Activated naive CD8-positive, alpha-beta T cell treated with anti-CD3 and anti-CD28 coated beads, Interleukin-2, amount 50 U/mL, for 24 hours (primary cell): Measurements from ENCODE around the gene PPP4R3A.
A peak's percentile ranks its signal among the peaks of the same experiment; 100 is the strongest.
"Not testable (repeated sequence)": the region's sequence is repeated elsewhere in the genome, so short reads cannot be mapped to it uniquely, and the experiment has no call there.

Experiments
- ATAC-seq: fragments of 150-1000 bp; cut with Tn5 transposase; one replicate; pipeline ENCODE4 v1.10.0; 2021
- DNase-seq: peaks from one replicate; pipeline ENCODE4 v3.0.0; 2021
- H3K27ac Mint-ChIP-seq: one replicate; pipeline ENCODE4 v1.8.0; 2021; ENCODE audit warnings: mild to moderate bottlenecking, mixed read lengths
- H3K27me3 Mint-ChIP-seq: one replicate; pipeline ENCODE4 v1.8.0; 2021; ENCODE audit warnings: mixed read lengths
- H3K36me3 Mint-ChIP-seq: one replicate; pipeline ENCODE4 v1.8.0; 2021; ENCODE audit warnings: low read depth, mixed read lengths
- H3K4me1 Mint-ChIP-seq: one replicate; pipeline ENCODE4 v1.8.0; 2021; ENCODE audit warnings: mixed read lengths
- H3K4me3 Mint-ChIP-seq: one replicate; pipeline ENCODE4 v1.8.0; 2021; ENCODE audit warnings: mild to moderate bottlenecking, moderate library complexity, mixed read lengths
- H3K9me3 Mint-ChIP-seq: one replicate; pipeline ENCODE4 v1.8.0; 2021; ENCODE audit warnings: mixed read lengths

The PPP4R3A gene

GRCh38 chr14:91516663-91517388 is 6.7 kb upstream of the PPP4R3A start:
- DNase-seq (no peak), ATAC-seq (no peak)
- Mint-ChIP-seq H3K36me3 (no peaks in the 10 kb centered on the region), H3K27me3 (no peaks in the 10 kb centered on the region), H3K4me3 (no peak overlapping the region), H3K9me3 (no peaks in the 10 kb centered on the region), H3K27ac (no peak overlapping the region), H3K4me1 (no peaks in the 10 kb centered on the region)

- H3K27ac Mint-ChIP-seq = no peak overlapping the region
Measured at GRCh38 chr14:91515979-91516378, 5.9 kb upstream of the PPP4R3A start.

GRCh38 chr14:91511043-91511383 is 903 bp upstream of the PPP4R3A start:
- Mint-ChIP-seq H3K9me3 (no peaks in the 10 kb centered on the region), H3K36me3 (peaks cover 28% of the 10 kb centered on the region), H3K4me3 (peak overlapping the region; percentile 99), H3K4me1 (peaks cover 24% of the 10 kb centered on the region), H3K27ac (peak overlapping the region; percentile 100), H3K27me3 (no peaks in the 10 kb centered on the region)
- DNase-seq (no peak), ATAC-seq (no peak)

More at GRCh38 chr14:91515979-91516378, 5.9 kb upstream of the PPP4R3A start:
- H3K27me3 Mint-ChIP-seq = no peaks in the 10 kb centered on the region
- no peak overlapping the region for H3K4me3 Mint-ChIP-seq
- ATAC-seq (no peak), DNase-seq (no peak)
- H3K36me3 Mint-ChIP-seq = no peaks in the 10 kb centered on the region
- H3K4me1 Mint-ChIP-seq = peaks cover 4% of the 10 kb centered on the region
- no peaks in the 10 kb centered on the region for H3K9me3 Mint-ChIP-seq

- Mint-ChIP-seq H3K27me3 (no peaks in the 10 kb centered on the region), H3K9me3 (no peaks in the 10 kb centered on the region), H3K4me3 (peak overlapping the region; percentile 99), H3K27ac (peak overlapping the region; percentile 100), H3K36me3 (peaks cover 37% of the 10 kb centered on the region), H3K4me1 (peaks cover 34% of the 10 kb centered on the region)
- ATAC-seq (peak; percentile 5), DNase-seq (no peak)
Measured at GRCh38 chr14:91509878-91510170, 286 bp downstream of the PPP4R3A start.

GRCh38 chr14:91509083-91509877 is 830 bp downstream of the PPP4R3A start:
- Mint-ChIP-seq H3K4me1 (peaks cover 39% of the 10 kb centered on the region), H3K27ac (peak overlapping the region; percentile 100), H3K36me3 (peaks cover 42% of the 10 kb centered on the region), H3K27me3 (no peaks in the 10 kb centered on the region), H3K4me3 (peak overlapping the region; percentile 99), H3K9me3 (no peaks in the 10 kb centered on the region)
- ATAC-seq (peak; percentile 6), DNase-seq (peak; percentile 49)

- no peak for DNase-seq
- Mint-ChIP-seq H3K27me3 (no peaks in the 10 kb centered on the region), H3K4me1 (peaks cover 47% of the 10 kb centered on the region), H3K36me3 (peaks cover 51% of the 10 kb centered on the region), H3K4me3 (peak overlapping the region; percentile 98), H3K9me3 (no peaks in the 10 kb centered on the region), H3K27ac (peak overlapping the region; percentile 97)
- ATAC-seq = no peak
Measured at GRCh38 chr14:91508105-91508504, 2.0 kb downstream of the PPP4R3A start.

- ATAC-seq (no peak), DNase-seq (no peak)
- Mint-ChIP-seq H3K27me3 (no peaks in the 10 kb centered on the region), H3K9me3 (no peaks in the 10 kb centered on the region), H3K4me1 (peaks cover 61% of the 10 kb centered on the region), H3K27ac (no peak overlapping the region), H3K36me3 (peaks cover 65% of the 10 kb centered on the region), H3K4me3 (peak overlapping the region; percentile 49)
Measured at GRCh38 chr14:91506226-91506625, 3.9 kb downstream of the PPP4R3A start.

- ATAC-seq (no peak), DNase-seq (no peak)
- Mint-ChIP-seq H3K27me3 (no peaks in the 10 kb centered on the region), H3K36me3 (peaks cover 62% of the 10 kb centered on the region), H3K4me1 (peaks cover 73% of the 10 kb centered on the region), H3K4me3 (peak overlapping the region; percentile 52), H3K9me3 (no peaks in the 10 kb centered on the region), H3K27ac (no peak overlapping the region)
Measured at GRCh38 chr14:91503000-91503504, 7.1 kb downstream of the PPP4R3A start.

GRCh38 chr14:91501951-91502930 is 7.9 kb downstream of the PPP4R3A start:
- no peak overlapping the region for H3K4me3 Mint-ChIP-seq
- no peak for DNase-seq
- H3K9me3 Mint-ChIP-seq = no peaks in the 10 kb centered on the region
- no peak for ATAC-seq
- H3K36me3 Mint-ChIP-seq = peaks cover 65% of the 10 kb centered on the region
- no peaks in the 10 kb centered on the region for H3K27me3 Mint-ChIP-seq
- H3K4me1 Mint-ChIP-seq = peaks cover 77% of the 10 kb centered on the region
- peak overlapping the region; percentile 13 for H3K27ac Mint-ChIP-seq

- H3K36me3 Mint-ChIP-seq = peaks cover 65% of the 10 kb centered on the region
- DNase-seq = no peak
- no peak overlapping the region for H3K4me3 Mint-ChIP-seq
- H3K27ac Mint-ChIP-seq = no peak overlapping the region
- peaks cover 79% of the 10 kb centered on the region for H3K4me1 Mint-ChIP-seq
- no peaks in the 10 kb centered on the region for H3K27me3 Mint-ChIP-seq
- H3K9me3 Mint-ChIP-seq = no peaks in the 10 kb centered on the region
- no peak for ATAC-seq
Measured at GRCh38 chr14:91501348-91501747, 8.8 kb downstream of the PPP4R3A start.

GRCh38 chr14:91496790-91497189 is 13.3 kb downstream of the PPP4R3A start:
- Mint-ChIP-seq H3K4me3 (no peak overlapping the region), H3K27ac (peak overlapping the region; percentile 12), H3K9me3 (no peaks in the 10 kb centered on the region), H3K27me3 (no peaks in the 10 kb centered on the region), H3K4me1 (peaks cover 84% of the 10 kb centered on the region), H3K36me3 (peaks cover 37% of the 10 kb centered on the region)
- no peak for DNase-seq
- no peak for ATAC-seq

- peaks cover 72% of the 10 kb centered on the region for H3K4me1 Mint-ChIP-seq
- H3K4me3 Mint-ChIP-seq = peak overlapping the region; percentile 51
- ATAC-seq = peak; percentile 83
- DNase-seq, H3K27me3 Mint-ChIP-seq, H3K9me3 Mint-ChIP-seq: not testable (repeated sequence)
- peak overlapping the region; percentile 18 for H3K27ac Mint-ChIP-seq
- H3K36me3 Mint-ChIP-seq = peaks cover 26% of the 10 kb centered on the region
Measured at GRCh38 chr14:91494392-91495065, 15.6 kb downstream of the PPP4R3A start.

- Mint-ChIP-seq H3K4me3 (no peak overlapping the region), H3K27me3 (no peaks in the 10 kb centered on the region), H3K9me3 (no peaks in the 10 kb centered on the region), H3K36me3 (peaks cover 25% of the 10 kb centered on the region), H3K27ac (peak overlapping the region; percentile 18), H3K4me1 (peaks cover 64% of the 10 kb centered on the region)
- DNase-seq = no peak
- ATAC-seq = no peak
Measured at GRCh38 chr14:91493169-91493568, 16.9 kb downstream of the PPP4R3A start.

GRCh38 chr14:91484744-91485143 is 25.4 kb downstream of the PPP4R3A start:
- no peak overlapping the region for H3K4me3 Mint-ChIP-seq
- ATAC-seq = no peak
- H3K27ac Mint-ChIP-seq = peak overlapping the region; percentile 70
- peaks cover 66% of the 10 kb centered on the region for H3K36me3 Mint-ChIP-seq
- no peak for DNase-seq
- H3K4me1 Mint-ChIP-seq = peaks cover 41% of the 10 kb centered on the region
- no peaks in the 10 kb centered on the region for H3K27me3 Mint-ChIP-seq
- no peaks in the 10 kb centered on the region for H3K9me3 Mint-ChIP-seq
